GM12878 (cell line): ENCODE results near the gene PTPN12.

Source experiments
- ZNF274 ChIP-seq: IDR thresholded peaks from one replicate; pipeline ENCODE4 v1.8.0; 2011; ENCODE audit not compliant: insufficient read length, insufficient read depth
- TF ChIP-seq, protein P1 (sequence below), 3 experiments: IDR thresholded peaks in 2 of 3; conservative IDR thresholded peaks in 1 of 3; 2 replicates each; pipeline ENCODE4 v1.5.1; 2011; ENCODE audit warnings: low read depth in 3 of 3, low read length in 3 of 3, mild to moderate bottlenecking in 3 of 3, control low read depth in 2 of 3, moderate library complexity in 2 of 3, inconsistent platforms in 1 of 3, mixed read lengths in 1 of 3; ENCODE audit not compliant: control insufficient read depth in 2 of 3, insufficient read depth in 1 of 3; ENCODE audit errors: extremely low read depth in 1 of 3

DNA sequence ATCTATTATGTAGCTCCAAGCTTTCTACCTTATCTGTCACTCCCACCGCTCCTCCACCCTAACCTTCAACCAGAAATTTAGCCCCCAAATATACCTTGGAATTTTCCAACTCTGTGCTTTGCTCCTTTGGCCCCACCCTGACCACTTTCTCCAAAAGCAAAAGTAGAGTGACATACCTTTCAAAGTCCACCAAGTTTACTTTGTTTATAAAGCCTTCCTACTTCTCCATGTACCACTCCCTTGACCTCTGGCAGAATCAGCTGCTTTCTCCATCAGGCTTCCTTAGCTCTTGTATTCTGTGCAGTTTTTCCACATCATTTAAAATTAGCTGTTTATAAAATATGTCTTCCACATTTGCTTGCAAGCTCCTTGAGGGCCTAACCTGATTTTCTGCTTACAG, 118.3 kb downstream of the PTPN12 start:
- TF ChIP-seq, protein P1, sequence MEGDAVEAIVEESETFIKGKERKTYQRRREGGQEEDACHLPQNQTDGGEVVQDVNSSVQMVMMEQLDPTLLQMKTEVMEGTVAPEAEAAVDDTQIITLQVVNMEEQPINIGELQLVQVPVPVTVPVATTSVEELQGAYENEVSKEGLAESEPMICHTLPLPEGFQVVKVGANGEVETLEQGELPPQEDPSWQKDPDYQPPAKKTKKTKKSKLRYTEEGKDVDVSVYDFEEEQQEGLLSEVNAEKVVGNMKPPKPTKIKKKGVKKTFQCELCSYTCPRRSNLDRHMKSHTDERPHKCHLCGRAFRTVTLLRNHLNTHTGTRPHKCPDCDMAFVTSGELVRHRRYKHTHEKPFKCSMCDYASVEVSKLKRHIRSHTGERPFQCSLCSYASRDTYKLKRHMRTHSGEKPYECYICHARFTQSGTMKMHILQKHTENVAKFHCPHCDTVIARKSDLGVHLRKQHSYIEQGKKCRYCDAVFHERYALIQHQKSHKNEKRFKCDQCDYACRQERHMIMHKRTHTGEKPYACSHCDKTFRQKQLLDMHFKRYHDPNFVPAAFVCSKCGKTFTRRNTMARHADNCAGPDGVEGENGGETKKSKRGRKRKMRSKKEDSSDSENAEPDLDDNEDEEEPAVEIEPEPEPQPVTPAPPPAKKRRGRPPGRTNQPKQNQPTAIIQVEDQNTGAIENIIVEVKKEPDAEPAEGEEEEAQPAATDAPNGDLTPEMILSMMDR (IDR thresholded peaks at IDR 0.05 in 2 of 3, conservative IDR thresholded peaks at IDR 0.05 in 1 of 3; ENCODE audit: control insufficient read depth in 2 of 3, extremely low read depth in 1 of 3, insufficient read depth in 1 of 3, low read depth in 3 of 3, low read length in 3 of 3): no peak
- no peak for TF ChIP-seq ZNF274
